Right lobe of liver (tissue), 6 donors: ENCODE data around the gene SPDYE1. TPM values are rescaled to one million over a fixed set of nuclear protein-coding genes. Genes with fewer than 3 reads are reported as not detected.
A peak's percentile ranks its signal among the peaks of the same experiment; 100 is the strongest.
"Not testable (repeated sequence)": the region's sequence is repeated elsewhere in the genome, so short reads cannot be mapped to it uniquely, and the experiment has no call there.

Experiments used
- ATAC-seq, 4 donors: fragments of 200-7000 bp; cut with Tn5 transposase; one replicate each; pipeline ENCODE4 v1.9.1; 2020; ENCODE audit warnings: mild to moderate bottlenecking in 4 of 4, moderate library complexity in 4 of 4
- DNase-seq, 3 donors: peaks; one replicate each; pipeline ENCODE4 v3.0.0-alpha.2; 2020
- H3K27ac ChIP-seq, 3 donors: fragments of 200-600 bp; one replicate each; pipeline ENCODE4 v1.8.0; 2022
- H3K27me3 ChIP-seq, 2 donors: fragments of 200-600 bp; one replicate each; pipeline ENCODE4 v1.8.0; 2022
- H3K36me3 ChIP-seq, 4 donors: fragments of 200-600 bp; sonication (generic) in 1 of 4; one replicate each; pipeline versions ENCODE4 v1.5.1 to v1.8.0; 2017 to 2022; ENCODE audit warnings: control low read depth in 1 of 4
- H3K4me1 ChIP-seq, 4 donors: fragments of 200-600 bp; sonication (generic) in 1 of 4; one replicate each; pipeline versions ENCODE4 v1.5.1 to v1.8.0; 2017 to 2022; ENCODE audit warnings: control low read depth in 1 of 4
- H3K4me3 ChIP-seq, 3 donors: fragments of 200-600 bp; one replicate each; pipeline ENCODE4 v1.8.0; 2022
- H3K9me3 ChIP-seq, 4 donors: fragments of 200-600 bp; sonication (generic) in 1 of 4; one replicate each; pipeline versions ENCODE4 v1.5.1 to v1.8.0; 2017 to 2022; ENCODE audit warnings: control low read depth in 1 of 4
- WGBS: methylation state at CpG from one replicate; pipeline ENCODE4 v1.1.6; 2018; ENCODE audit warnings: low coverage, low lambda C conversion rate; ENCODE audit not compliant: insufficient coverage; ENCODE audit errors: missing lambda C conversion rate; 5-methylcytosine and 5-hydroxymethylcytosine counted together
- intact Hi-C, 2 donors: fragments of 100-400 bp; cut with DNase I; formaldehyde crosslinking; loops; one replicate each; pipeline versions ENCODE4 v1.11.2 to v1.14.1; 2022
- total RNA-seq, 6 experiments: library from RNA; depleted of rRNA in 2 of 6; stranded (reverse); fragments of >200 nt in 2 of 6; fragmentation: NEBNext Ultra II Directional in 3 of 6; extraction: Animal tissue kit (Norgen Biotek cat#: 25700) in 3 of 6; gene quantifications; one replicate each; pipeline versions ENCODE4 v1.1.0 to v1.2.4, GENCODE V29; 2016 to 2023
- donor health status: DM: no; HTN: yes; CAD: no.
- donor health status: DM: no; HTN: no; CAD: no.
- donor health status: DM: no; HTN: no; CAD: no.
- donor health status: DM: no; HTN: yes; CAD: no.
- donor health status: DM: no; HTN: yes; CAD: no.

SPDYE1 gene
- total RNA-seq, 6 experiments from 2014 or later = not detected

DNA sequence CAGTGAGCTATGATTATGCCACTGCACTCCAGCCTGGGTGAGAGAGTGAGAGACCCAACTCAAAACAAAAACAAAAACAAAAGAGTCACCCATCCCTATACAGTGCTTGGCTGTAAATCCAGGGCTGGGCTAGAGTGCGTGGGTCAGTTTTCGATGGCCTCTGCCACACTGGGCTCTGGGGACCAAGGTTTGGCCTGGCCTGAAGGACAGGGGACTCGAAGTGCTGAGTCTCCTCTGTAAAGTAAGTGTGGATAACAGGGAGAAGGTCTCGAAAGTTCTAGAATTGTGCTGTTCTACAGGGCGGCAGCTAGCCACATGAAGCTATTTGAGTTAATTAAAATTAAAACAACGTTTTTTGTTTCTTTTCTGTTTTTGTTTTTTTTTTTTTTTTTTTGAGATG lies 34.3 kb downstream of the SPDYE1 start:
- intact Hi-C loops = not testable (repeated sequence)
- DNase-seq = peak in 1 of 3 donors; percentile 17
- WGBS = 88% methylated on average over 6 of the region's 6 CpGs

GRCh38 chr7:44033971-44034844 lies 36.5 kb downstream of the SPDYE1 start:
- ATAC-seq, H3K9me3 ChIP-seq, H3K27ac ChIP-seq, H3K4me1 ChIP-seq, H3K36me3 ChIP-seq, intact Hi-C loops, H3K27me3 ChIP-seq, H3K4me3 ChIP-seq: not testable (repeated sequence)
- 100% methylated on average over 5 of the region's 18 CpGs for WGBS
- peak in 1 of 3 donors; percentile 30 for DNase-seq

More for the DNA sequence above, 34.3 kb downstream of the SPDYE1 start:
- not testable (repeated sequence) for H3K4me3 ChIP-seq, H3K36me3 ChIP-seq, H3K4me1 ChIP-seq, ATAC-seq, H3K9me3 ChIP-seq, H3K27ac ChIP-seq, H3K27me3 ChIP-seq

- H3K36me3 ChIP-seq, H3K4me1 ChIP-seq, intact Hi-C loops, H3K27ac ChIP-seq, DNase-seq, H3K27me3 ChIP-seq, H3K4me3 ChIP-seq, H3K9me3 ChIP-seq: not testable (repeated sequence)
- WGBS = 48% methylated on average over 6 of the region's 10 CpGs
- peak; percentile 2 to 39 (median 2) for ATAC-seq
Measured at GRCh38 chr7:44036364-44036763, 38.7 kb downstream of the SPDYE1 start.

DNA sequence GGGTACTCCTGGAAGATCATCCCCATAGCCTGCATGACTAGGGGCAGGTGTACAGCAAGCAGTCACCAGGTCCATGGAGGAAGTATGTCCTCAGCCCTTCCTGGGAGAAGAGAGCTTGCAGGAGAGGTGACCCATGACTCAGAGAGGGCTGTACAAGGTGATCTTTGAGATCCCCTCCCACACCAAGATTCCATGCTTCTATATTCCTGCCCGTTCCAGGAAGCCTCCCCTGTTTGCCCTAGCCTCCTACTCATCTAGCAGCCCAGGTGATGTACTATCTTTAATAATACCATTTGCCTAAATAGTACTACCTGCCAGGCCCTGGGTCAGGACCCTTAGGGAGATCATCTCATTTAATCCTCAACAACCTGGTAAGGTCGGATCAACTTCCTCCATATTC lies 40.3 kb downstream of the SPDYE1 start:
- H3K4me1 ChIP-seq, H3K36me3 ChIP-seq, ATAC-seq, H3K4me3 ChIP-seq, H3K27ac ChIP-seq, intact Hi-C loops, H3K27me3 ChIP-seq, H3K9me3 ChIP-seq, DNase-seq: not testable (repeated sequence)
- WGBS = 67% methylated on average over 2 of the region's 2 CpGs

DNA sequence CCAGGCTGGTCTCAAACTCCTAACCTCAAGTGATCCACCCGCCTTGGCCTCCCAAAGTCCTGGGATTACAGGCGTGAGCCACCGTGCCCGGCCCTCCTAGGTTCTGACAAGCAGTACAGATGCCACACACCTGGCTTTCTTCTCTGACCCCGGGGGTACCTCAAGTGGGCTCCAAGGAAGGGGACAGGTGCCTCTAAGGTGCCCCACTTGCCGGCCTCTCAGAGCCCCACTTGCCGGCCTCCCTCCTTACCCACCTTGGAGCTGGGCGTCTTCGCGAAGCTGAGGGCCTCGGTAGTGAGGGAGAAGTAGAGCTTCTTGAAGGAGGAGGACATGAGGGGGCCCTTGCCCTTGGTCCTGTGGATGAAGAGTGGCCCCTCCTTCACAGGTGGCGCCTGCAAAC lies 40.9 kb downstream of the SPDYE1 start:
- H3K36me3 ChIP-seq, H3K4me1 ChIP-seq, H3K27ac ChIP-seq, intact Hi-C loops, DNase-seq, ATAC-seq, H3K9me3 ChIP-seq, H3K4me3 ChIP-seq, H3K27me3 ChIP-seq: not testable (repeated sequence)
- 17% methylated on average over 1 of the region's 12 CpGs for WGBS

DNA sequence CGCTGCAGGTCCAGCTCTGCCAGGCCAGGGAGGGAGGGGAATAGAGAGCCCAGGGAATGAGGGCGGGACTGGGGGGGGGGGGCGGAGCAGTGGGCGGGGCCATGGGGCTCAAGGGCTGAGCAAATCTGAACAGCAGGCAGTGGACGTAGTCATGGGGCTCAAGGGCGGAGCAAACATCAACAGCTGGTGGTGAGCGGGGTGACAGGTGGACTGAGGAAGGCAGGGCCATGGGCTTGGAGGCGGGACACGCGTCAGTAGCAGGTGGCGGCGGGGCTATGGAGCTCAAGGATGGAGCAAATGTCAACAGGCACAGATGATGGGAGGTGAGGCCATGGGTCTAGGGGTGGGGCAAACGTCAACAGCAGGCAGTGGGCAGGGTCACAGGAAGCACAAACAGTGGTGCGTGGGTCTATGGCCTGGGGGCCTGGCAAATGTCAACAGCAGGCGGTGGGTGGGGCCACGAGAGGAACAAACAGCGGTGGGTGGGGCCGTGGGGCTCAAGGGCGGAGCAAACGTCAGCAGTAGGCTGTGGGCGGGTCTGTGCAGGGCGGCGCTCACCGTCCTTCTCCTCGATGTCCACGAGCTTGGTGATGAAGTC lies 41.4 kb downstream of the SPDYE1 start:
- intact Hi-C loops, H3K4me1 ChIP-seq, H3K9me3 ChIP-seq, H3K27me3 ChIP-seq, H3K36me3 ChIP-seq: not testable (repeated sequence)
- peak overlapping the region in 1 of 3 donors; percentile 47 for H3K27ac ChIP-seq
- peak overlapping the region in 1 of 3 donors; percentile 21 for H3K4me3 ChIP-seq
- WGBS = 7% methylated on average over 10 of the region's 26 CpGs
- peak; percentile 95 to 98 (median 97) for DNase-seq
- peak; percentile 89 to 92 (median 90) for ATAC-seq

GRCh38 chr7:44039800-44040492 lies 42.2 kb downstream of the SPDYE1 start:
- H3K27ac ChIP-seq, H3K4me3 ChIP-seq, DNase-seq, H3K9me3 ChIP-seq, H3K36me3 ChIP-seq, H3K4me1 ChIP-seq, intact Hi-C loops, ATAC-seq, H3K27me3 ChIP-seq: not testable (repeated sequence)
- no CpG with 5 or more reads among the region's 40 CpGs for WGBS
